GM13976 (cell line): ENCODE results near the gene ZNRF3.

Experiments used
- DNase-seq: peaks from one replicate; pipeline ENCODE4 v3.0.0; 2012; ENCODE audit warnings: low spot score
- in situ Hi-C: fragments of 300-500 bp; cut with MboI; formaldehyde crosslinking; loops from one replicate; pipeline ENCODE4 v1.12.0; 2022; ENCODE audit warnings: low sequenced_read_pairs, mixed read lengths, inconsistent platforms; ENCODE audit not compliant: unreplicated experiment
- TF ChIP-seq, protein P1 (sequence below): IDR thresholded peaks from 2 replicates; pipeline ENCODE4 v1.5.1; 2012; ENCODE audit warnings: borderline replicate concordance, mild to moderate bottlenecking; ENCODE audit not compliant: insufficient read depth; ENCODE audit errors: extremely low read depth, missing control alignments, control extremely low read depth

ZNRF3 gene

DNA sequence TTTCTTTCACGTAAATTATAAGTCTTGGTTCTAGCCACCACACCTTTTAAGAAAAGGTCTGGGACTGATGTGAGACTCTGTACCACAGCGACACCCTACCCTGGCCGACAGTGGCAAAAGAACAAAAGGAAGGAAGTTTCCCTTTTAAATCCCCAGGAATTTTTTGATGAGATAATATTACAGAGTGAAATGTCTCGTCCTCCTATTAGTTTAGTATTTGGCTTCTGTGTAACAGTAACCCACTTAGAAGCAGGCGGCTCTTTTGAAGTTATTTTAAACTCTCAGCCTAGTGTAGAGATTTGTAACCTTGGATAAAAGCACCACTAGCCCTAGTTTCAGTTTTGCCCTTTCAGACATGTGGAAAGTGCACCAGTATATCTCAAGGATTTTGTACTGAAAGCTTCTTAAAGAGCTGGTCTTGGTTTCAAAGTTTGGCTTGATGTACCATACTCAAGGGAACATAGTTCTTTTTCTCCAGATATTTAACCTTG, 94.2 kb downstream of the ZNRF3 start:
- in situ Hi-C loops = no loop called here
- TF ChIP-seq, protein P1, sequence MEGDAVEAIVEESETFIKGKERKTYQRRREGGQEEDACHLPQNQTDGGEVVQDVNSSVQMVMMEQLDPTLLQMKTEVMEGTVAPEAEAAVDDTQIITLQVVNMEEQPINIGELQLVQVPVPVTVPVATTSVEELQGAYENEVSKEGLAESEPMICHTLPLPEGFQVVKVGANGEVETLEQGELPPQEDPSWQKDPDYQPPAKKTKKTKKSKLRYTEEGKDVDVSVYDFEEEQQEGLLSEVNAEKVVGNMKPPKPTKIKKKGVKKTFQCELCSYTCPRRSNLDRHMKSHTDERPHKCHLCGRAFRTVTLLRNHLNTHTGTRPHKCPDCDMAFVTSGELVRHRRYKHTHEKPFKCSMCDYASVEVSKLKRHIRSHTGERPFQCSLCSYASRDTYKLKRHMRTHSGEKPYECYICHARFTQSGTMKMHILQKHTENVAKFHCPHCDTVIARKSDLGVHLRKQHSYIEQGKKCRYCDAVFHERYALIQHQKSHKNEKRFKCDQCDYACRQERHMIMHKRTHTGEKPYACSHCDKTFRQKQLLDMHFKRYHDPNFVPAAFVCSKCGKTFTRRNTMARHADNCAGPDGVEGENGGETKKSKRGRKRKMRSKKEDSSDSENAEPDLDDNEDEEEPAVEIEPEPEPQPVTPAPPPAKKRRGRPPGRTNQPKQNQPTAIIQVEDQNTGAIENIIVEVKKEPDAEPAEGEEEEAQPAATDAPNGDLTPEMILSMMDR = no peak
- DNase-seq = no peak

DNA sequence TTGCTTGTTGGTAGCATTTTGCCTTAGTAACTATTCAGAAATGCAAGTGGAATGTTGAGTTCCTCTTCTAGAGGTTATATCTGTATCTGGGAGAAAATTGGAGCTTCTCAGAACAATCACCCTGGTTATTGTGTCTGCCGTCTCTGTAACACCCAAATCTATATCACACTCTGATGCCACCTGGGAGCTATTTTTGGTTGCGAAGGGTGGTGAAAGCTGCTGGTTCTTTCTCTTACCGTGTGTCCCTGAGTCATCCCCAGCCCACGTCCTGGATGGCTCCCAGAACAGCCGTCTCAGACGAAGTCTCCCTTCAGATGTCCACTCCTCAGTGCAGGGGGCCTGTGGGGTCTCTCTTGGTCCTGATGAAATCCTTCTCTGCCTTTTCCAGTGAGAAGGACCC, 94.8 kb downstream of the ZNRF3 start:
- no peak for DNase-seq
- TF ChIP-seq, protein P1 = no peak
- in situ Hi-C loops = no loop called here

DNA sequence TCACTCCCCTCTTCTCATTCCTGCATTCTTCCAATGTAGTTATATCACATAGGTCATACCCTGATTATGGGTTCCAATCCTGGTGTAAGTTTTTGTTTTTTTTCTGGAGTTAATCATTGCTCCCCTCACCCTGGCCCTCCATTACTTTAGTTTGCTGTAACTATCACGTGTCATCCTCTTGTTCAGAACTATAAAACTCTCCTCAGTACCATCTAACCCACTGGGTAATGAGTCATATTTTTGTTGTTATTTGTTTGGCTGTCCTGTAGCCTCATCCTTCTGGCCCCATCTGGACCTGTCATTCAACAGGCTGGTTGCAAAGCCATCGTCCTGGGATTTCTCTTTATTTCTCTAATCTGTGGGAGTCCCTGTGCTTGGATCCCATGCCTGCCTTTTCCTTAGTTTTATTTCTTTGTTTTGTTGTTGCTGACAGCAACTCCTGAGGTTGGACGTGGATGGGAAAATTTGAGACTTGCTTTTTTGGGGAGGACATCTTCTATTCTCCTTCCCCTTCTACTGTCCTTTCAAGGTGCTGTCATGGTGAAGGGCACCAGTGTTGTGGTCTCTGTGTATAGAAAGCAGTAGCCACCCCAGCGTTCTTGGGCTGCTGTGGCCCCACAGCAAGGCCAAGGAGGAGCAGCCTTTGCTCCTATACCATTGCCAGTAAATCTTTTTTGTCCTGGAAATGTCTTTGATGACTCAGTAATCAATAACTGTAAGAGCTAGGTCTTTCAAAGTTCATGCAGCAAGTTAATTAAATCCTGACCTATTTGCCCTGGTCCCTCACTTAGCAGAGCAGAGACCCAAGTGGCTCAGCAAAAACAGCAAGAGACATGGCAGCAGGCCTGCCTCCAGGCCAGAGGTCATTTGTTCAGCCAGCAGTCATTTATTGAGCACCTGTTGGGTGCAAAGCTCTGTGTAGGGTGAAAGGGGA, 95.8 kb downstream of the ZNRF3 start:
- DNase-seq = no peak
- TF ChIP-seq, protein P1 = no peak
- in situ Hi-C loops = no loop called here

DNA sequence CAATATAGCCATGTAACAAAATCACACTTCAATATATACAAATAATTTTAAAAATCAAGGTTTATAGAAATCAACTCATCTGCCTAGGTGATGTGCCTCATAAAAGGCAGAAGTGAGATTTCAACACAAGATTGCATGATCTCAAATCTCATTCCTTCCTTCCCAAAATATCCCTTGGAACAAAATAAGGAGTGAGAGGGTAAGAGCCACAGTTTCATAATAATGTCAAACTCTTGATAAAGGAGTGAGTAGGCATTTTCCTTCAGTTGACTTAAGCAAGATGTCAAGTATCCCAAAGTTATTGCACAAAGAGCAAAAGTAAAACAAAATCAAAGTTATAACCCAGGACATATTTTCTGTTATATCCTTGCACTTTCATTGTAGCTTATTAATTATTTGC, 97.0 kb downstream of the ZNRF3 start:
- TF ChIP-seq, protein P1 = no peak
- in situ Hi-C loops = no loop called here
- no peak for DNase-seq

DNA sequence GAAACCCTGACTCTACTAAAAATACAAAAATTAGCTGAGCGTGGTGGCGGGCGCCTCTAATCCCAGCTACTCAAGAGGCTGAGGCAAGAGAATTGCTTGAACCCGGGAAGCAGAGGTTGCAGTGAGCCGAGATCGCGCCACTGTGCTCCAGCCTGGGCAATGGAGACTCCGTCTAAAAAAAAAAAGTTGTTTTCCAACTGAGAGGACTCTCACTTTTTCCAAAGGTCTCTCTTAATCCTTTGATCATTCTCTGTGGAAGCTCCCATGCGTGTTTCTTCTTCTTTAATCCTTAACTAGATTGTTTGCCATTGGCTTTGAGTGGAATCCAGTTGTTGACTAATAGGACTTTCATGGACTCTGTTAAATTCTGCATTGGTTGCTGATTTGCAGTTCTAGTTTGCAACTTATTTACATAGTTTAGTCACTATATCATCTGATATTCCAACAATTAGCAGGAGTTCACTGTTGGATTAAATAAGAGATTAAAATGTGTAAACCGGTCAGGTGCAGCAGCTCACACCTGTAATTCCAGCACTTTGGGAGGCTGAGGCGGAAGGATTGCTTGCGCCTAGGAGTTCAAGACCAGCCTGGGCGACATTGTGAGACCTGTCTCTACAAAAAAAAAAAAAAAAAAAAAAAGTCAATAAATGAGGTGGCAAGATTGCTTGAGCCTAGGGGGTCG, 98.6 kb downstream of the ZNRF3 start:
- in situ Hi-C loops = no loop called here
- no peak for DNase-seq
- TF ChIP-seq, protein P1 = no peak

DNA sequence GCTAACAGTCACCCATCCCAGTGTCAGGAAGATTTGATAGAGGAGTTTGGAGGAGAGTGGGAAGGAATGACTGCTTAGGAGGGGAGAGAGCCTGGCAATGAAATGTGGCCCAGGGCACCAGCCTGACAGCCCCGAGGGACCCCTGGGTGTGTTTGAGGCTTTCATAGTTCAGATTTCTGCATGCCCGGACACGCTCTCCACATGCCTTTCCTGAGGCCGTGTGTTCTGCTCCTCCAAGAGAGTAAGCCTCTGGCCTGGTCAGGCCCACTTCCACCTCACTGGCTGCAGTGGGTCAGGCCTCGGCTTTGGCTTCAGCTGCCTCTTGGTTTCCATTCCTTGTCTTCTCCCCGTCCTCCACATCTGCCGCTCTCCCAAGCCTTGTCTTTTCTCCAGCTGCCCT, 99.8 kb downstream of the ZNRF3 start:
- in situ Hi-C loops = no loop called here
- DNase-seq = no peak
- TF ChIP-seq, protein P1 = no peak
